Astrocyte (in vitro differentiated cells and primary cell): ENCODE measurements around the gene S100A6. TPM values are rescaled to one million over a fixed set of nuclear protein-coding genes. Genes with fewer than 3 reads are reported as not detected.

ENCODE experiments used
- DNase-seq: peaks from one replicate; pipeline ENCODE4 v3.0.0-alpha.2; 2010; ENCODE audit warnings: low read depth
- FAIRE-seq: peaks from 2 replicates; lab custom pipeline; 2011; peaks lifted over from hg19 to GRCh38; lab: Jason Lieb, UNC
- H2AFZ ChIP-seq: 2 replicates; pipeline ENCODE4 v1.6.0; 2012; ENCODE audit warnings: low read depth, low read length, inconsistent platforms
- H3K27ac ChIP-seq: 2 replicates; pipeline ENCODE4 v1.5.1; 2011; ENCODE audit warnings: low read depth, low read length, inconsistent platforms
- H3K27me3 ChIP-seq: 2 replicates; pipeline ENCODE4 v1.6.0; 2011; ENCODE audit warnings: low read length, inconsistent platforms; ENCODE audit not compliant: insufficient read depth
- H3K36me3 ChIP-seq: 2 replicates; pipeline ENCODE4 v1.5.1; 2011; ENCODE audit warnings: low read length, inconsistent platforms; ENCODE audit not compliant: insufficient read depth
- H3K4me1 ChIP-seq: 2 replicates; pipeline ENCODE4 v1.5.1; 2011; ENCODE audit warnings: low read length, inconsistent platforms; ENCODE audit not compliant: insufficient read depth
- H3K4me2 ChIP-seq: 2 replicates; pipeline ENCODE4 v1.6.0; 2012; ENCODE audit warnings: low read length, inconsistent platforms
- H3K4me3 ChIP-seq: 2 replicates; pipeline ENCODE4 v1.5.1; 2011; ENCODE audit warnings: low read depth, mild to moderate bottlenecking, low read length, inconsistent platforms; ENCODE audit not compliant: insufficient read depth
- H3K79me2 ChIP-seq: 2 replicates; pipeline ENCODE4 v1.6.0; 2012; ENCODE audit warnings: mild to moderate bottlenecking, low read length, inconsistent platforms; ENCODE audit not compliant: insufficient read depth
- H3K9ac ChIP-seq: 2 replicates; pipeline ENCODE4 v1.6.0; 2012; ENCODE audit warnings: mild to moderate bottlenecking, low read length, inconsistent platforms
- H3K9me3 ChIP-seq: 2 replicates; pipeline ENCODE4 v1.5.1; 2012; ENCODE audit warnings: low read depth, mild to moderate bottlenecking, low read length, inconsistent platforms; ENCODE audit not compliant: insufficient read depth
- H4K20me1 ChIP-seq: 2 replicates; pipeline ENCODE4 v1.6.0; 2012; ENCODE audit warnings: low read length, inconsistent platforms; ENCODE audit not compliant: insufficient read depth
- H3K27ac Mint-ChIP-seq: one replicate; pipeline ENCODE4 v1.8.0; 2021; ENCODE audit warnings: mild to moderate bottlenecking, mixed read lengths; ENCODE audit not compliant: unreplicated experiment
- H3K27me3 Mint-ChIP-seq: one replicate; pipeline ENCODE4 v1.8.0; 2021; ENCODE audit warnings: low read depth, mixed read lengths; ENCODE audit not compliant: unreplicated experiment
- H3K36me3 Mint-ChIP-seq: one replicate; pipeline ENCODE4 v1.8.0; 2021; ENCODE audit warnings: low read depth, mixed read lengths; ENCODE audit not compliant: unreplicated experiment
- H3K4me1 Mint-ChIP-seq: one replicate; pipeline ENCODE4 v1.8.0; 2021; ENCODE audit warnings: low read depth, mixed read lengths; ENCODE audit not compliant: unreplicated experiment
- H3K4me3 Mint-ChIP-seq: one replicate; pipeline ENCODE4 v1.8.0; 2021; ENCODE audit warnings: mild to moderate bottlenecking, moderate library complexity, mixed read lengths; ENCODE audit not compliant: unreplicated experiment
- H3K9me3 Mint-ChIP-seq: one replicate; pipeline ENCODE4 v1.8.0; 2021; ENCODE audit warnings: mild to moderate bottlenecking, mixed read lengths; ENCODE audit not compliant: unreplicated experiment
- EZH2 ChIP-seq: IDR thresholded peaks from 2 replicates; pipeline ENCODE4 v1.6.1; 2012; ENCODE audit warnings: mild to moderate bottlenecking, low read length, inconsistent platforms; ENCODE audit not compliant: insufficient read depth
- total RNA-seq: library from RNA; stranded (reverse); gene quantifications from 2 replicates; pipeline ENCODE4 v1.2.1, GENCODE V29; 2021
- TF ChIP-seq, protein P1 (sequence below): IDR thresholded peaks from 2 replicates; pipeline ENCODE4 v1.5.1; 2011; ENCODE audit warnings: low read depth, mild to moderate bottlenecking, inconsistent platforms, low read length, moderate library complexity; ENCODE audit not compliant: insufficient read depth

S100A6 gene
- total RNA-seq, 1 donor from 2014 or later, result 125 TPM

DNA sequence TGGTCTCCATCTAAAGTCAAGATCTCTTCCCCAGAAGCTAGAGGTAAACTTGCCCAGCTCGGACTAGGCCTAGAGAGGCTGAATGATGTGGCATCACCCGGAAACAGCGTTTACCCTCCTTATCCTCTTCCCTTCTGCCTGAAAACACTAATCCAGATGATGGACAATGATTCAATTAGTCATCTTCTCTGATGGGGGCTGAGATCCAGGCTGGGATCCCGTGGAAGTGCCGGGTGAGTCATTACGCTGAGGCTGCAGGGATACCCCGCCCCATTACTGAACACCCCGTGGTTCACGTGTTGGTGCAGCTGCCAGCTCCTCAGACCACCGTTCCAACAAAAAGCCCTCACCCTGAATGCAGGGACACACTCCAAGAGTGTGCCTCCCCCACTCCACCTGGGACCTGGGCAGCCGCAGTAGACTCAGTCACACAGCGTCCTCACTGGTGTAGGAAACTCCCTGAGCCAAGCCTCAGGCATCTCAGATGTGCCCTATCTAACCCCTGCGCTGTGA, 2.0 kb downstream of the S100A6 start:
- Mint-ChIP-seq H3K27ac (peak overlapping the region; percentile 73), H3K4me1 (peaks cover 28% of the 10 kb centered on the region), H3K36me3 (no peaks in the 10 kb centered on the region), H3K4me3 (peak overlapping the region; percentile 41), H3K9me3 (no peaks in the 10 kb centered on the region), H3K27me3 (no peaks in the 10 kb centered on the region)
- Histone ChIP-seq H3K27me3 (no peaks in the 10 kb centered on the region), H2AFZ (peak overlapping the region; percentile 70), H3K4me1 (peaks cover 41% of the 10 kb centered on the region), H3K27ac (peak overlapping the region; percentile 90), H3K79me2 (peaks cover 21% of the 10 kb centered on the region), H3K36me3 (no peaks in the 10 kb centered on the region), H3K9me3 (no peaks in the 10 kb centered on the region), H4K20me1 (no peaks in the 10 kb centered on the region), H3K9ac (peak overlapping the region; percentile 97), H3K4me3 (peak overlapping the region; percentile 85), H3K4me2 (peak overlapping the region; percentile 99)
- DNase-seq, result peak; percentile 90
- TF ChIP-seq, protein P1, sequence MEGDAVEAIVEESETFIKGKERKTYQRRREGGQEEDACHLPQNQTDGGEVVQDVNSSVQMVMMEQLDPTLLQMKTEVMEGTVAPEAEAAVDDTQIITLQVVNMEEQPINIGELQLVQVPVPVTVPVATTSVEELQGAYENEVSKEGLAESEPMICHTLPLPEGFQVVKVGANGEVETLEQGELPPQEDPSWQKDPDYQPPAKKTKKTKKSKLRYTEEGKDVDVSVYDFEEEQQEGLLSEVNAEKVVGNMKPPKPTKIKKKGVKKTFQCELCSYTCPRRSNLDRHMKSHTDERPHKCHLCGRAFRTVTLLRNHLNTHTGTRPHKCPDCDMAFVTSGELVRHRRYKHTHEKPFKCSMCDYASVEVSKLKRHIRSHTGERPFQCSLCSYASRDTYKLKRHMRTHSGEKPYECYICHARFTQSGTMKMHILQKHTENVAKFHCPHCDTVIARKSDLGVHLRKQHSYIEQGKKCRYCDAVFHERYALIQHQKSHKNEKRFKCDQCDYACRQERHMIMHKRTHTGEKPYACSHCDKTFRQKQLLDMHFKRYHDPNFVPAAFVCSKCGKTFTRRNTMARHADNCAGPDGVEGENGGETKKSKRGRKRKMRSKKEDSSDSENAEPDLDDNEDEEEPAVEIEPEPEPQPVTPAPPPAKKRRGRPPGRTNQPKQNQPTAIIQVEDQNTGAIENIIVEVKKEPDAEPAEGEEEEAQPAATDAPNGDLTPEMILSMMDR, result no peak
- TF ChIP-seq EZH2, result no peak
- peak; percentile 64 for FAIRE-seq

DNA sequence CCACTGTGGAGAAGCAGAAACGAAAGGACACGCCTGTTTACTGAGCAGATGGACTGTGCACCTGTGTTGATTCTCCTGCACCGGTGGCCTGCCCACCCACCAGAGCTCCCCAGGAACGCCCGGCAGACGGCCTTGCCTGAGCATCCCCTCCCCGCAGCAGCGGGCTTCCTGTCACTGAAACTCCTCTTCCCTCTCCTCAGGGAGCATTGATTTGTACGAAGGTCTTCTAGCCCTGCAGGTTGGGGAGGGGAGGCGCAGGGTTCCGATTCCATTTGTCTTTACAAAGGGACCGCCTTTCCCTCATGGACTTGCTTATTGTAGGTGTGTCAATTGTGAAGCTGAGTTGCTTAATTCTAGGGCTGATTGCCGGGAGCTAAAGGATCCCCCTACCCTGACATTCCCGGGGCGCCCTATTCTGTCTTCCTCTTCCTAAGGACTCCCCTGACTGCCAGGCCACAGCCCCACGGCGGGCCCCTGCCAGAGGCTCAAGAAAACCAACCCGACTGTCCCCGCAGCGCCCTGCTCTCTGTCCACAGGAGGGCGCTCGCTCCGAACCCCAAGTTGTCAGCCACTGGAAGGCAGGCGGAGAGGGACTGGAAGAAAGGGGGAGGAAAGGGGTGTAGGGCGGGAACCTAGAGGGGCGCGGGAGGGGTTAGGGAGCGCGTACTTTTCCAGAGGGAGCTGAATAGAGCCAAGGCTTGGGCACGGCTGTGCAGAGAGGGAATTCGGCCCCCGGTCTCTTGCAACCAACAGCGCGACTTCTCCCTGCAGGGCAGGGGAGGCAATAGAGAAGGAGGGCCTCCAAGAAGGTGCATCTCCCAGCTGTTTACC, 2.8 kb downstream of the S100A6 start:
- no peaks in the 10 kb centered on the region for H3K9me3 Mint-ChIP-seq
- H3K27me3 ChIP-seq, result no peaks in the 10 kb centered on the region
- no peaks in the 10 kb centered on the region for H3K27me3 Mint-ChIP-seq
- no peaks in the 10 kb centered on the region for H4K20me1 ChIP-seq
- H3K4me2 ChIP-seq, result peak overlapping the region; percentile 99
- H3K4me1 ChIP-seq, result peaks cover 41% of the 10 kb centered on the region
- peak overlapping the region; percentile 85 for H3K4me3 ChIP-seq
- peak overlapping the region; percentile 73 for H3K27ac Mint-ChIP-seq
- TF ChIP-seq, protein P1, result peak; percentile 46
- no peak for TF ChIP-seq EZH2
- H2AFZ ChIP-seq, result peak overlapping the region; percentile 70
- DNase-seq (peak; percentile 62), FAIRE-seq (no peak)
- H3K36me3 Mint-ChIP-seq, result no peaks in the 10 kb centered on the region
- H3K9me3 ChIP-seq, result no peaks in the 10 kb centered on the region
- H3K4me1 Mint-ChIP-seq, result peaks cover 25% of the 10 kb centered on the region
- H3K79me2 ChIP-seq, result peaks cover 21% of the 10 kb centered on the region
- H3K36me3 ChIP-seq, result no peaks in the 10 kb centered on the region
- peak overlapping the region; percentile 97 for H3K9ac ChIP-seq
- peak overlapping the region; percentile 90 for H3K27ac ChIP-seq
- peak overlapping the region; percentile 54 for H3K4me3 Mint-ChIP-seq
